ENCODE measurements around the gene NRXN3. TPM values are rescaled to one million over a fixed set of nuclear protein-coding genes. Genes with fewer than 3 reads are reported as not detected.

The NRXN3 gene
- total and polyA plus RNA-seq, 2 of the 13 experiments (the other 11 are each of a cell fraction or from before 2014, with no cell fraction given): 0.03 TPM; not detected in 1

GRCh38 chr14:79906994-79907393, 1736.8 kb downstream of the NRXN3 start:
- ChIA-PET POLR2A (no interaction called here), CTCF (ENCODE audit: low intra/inter-chr PET ratio, low total read pairs) (no interaction called here)
- in situ Hi-C loops (cut with HindIII; ENCODE audit: extremely low pct_ligation_motif_present, low pct_unique_long_range_greater_than_20kb) (no loop called here), intact Hi-C loops (cut with micrococcal nuclease; ENCODE audit: unreplicated experiment) (no loop called here)
- no peak for FAIRE-seq
- H2AFZ ChIP-seq (ENCODE audit: low read length): no peak overlapping the region
- H3K4me3 ChIP-seq (replicated peaks in 1 of 3; ENCODE audit: insufficient read depth in 1 of 3, low read depth in 2 of 3, low read length in 3 of 3): no peak overlapping the region
- no peaks in the 10 kb centered on the region for H4K20me1 ChIP-seq (ENCODE audit: insufficient read depth, low read length)
- no peak overlapping the region for H3K9ac ChIP-seq (ENCODE audit: insufficient read depth, low read depth, low read length)
- H3K79me2 ChIP-seq (ENCODE audit: insufficient read depth, low read length): no peaks in the 10 kb centered on the region
- H3K27me3 ChIP-seq (ENCODE audit: control insufficient read depth in 1 of 2, insufficient read depth in 2 of 2, low read length in 2 of 2): no peaks in the 10 kb centered on the region
- WGBS (ENCODE audit: low lambda C conversion rate): 0% methylated on average over 1 of the region's 1 CpG
- TF ChIP-seq NFIB (CRISPR knock-in tag; IDR thresholded peaks at IDR 0.05; ENCODE audit: borderline replicate concordance) (no peak), CREBL2 (CRISPR knock-in tag; IDR thresholded peaks at IDR 0.05; ENCODE audit: borderline replicate concordance) (no peak), POLR2AphosphoS5 (IDR thresholded peaks at IDR 0.05; ENCODE audit: low read depth, low read length) (no peak), DNMT3B (CRISPR knock-in tag; conservative IDR thresholded peaks at IDR 0.05) (no peak)
- peaks cover 84% of the 10 kb centered on the region for H3K9me3 ChIP-seq (ENCODE audit: low read length)
- H3K4me1 ChIP-seq (ENCODE audit: insufficient read depth, low read length): no peaks in the 10 kb centered on the region
- ATAC-seq: no peak
- no peak for DNase-seq (ENCODE audit: low spot score)
- H3K36me3 ChIP-seq (replicated peaks in 1 of 2; ENCODE audit: control insufficient read depth in 1 of 2, insufficient read depth in 2 of 2, low read length in 2 of 2): no peaks in the 10 kb centered on the region
- BruUV-seq (replicated peaks): no TSS peak
- no peak overlapping the region for H3K27ac ChIP-seq (ENCODE audit: extremely low read length, insufficient read depth, low read length)
- H3K4me2 ChIP-seq (ENCODE audit: low read depth, low read length): no peak overlapping the region

DNA sequence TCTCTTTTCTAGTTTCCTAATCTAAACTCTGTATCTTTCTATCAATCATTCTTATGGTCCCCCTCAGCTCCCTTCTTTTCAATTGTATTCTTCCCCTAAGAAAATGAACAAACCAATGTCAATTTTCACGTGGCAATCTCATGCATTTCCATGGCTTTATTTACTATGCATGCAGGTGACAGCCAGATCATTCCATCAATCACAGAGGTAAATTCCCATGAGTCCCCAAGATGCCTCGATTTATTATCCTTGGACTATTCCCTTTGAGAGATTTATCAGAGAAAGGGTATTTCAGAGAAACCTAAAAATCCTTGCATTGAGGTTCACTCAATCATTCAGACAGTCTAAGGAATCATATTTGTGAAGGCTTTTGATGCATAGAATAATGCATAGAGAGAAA, 1739.9 kb downstream of the NRXN3 start:
- no peak overlapping the region for H3K9ac ChIP-seq (ENCODE audit: insufficient read depth, low read depth, low read length)
- H3K36me3 ChIP-seq (replicated peaks in 1 of 2; ENCODE audit: control insufficient read depth in 1 of 2, insufficient read depth in 2 of 2, low read length in 2 of 2): no peaks in the 10 kb centered on the region
- H3K27me3 ChIP-seq (ENCODE audit: control insufficient read depth in 1 of 2, insufficient read depth in 2 of 2, low read length in 2 of 2): no peaks in the 10 kb centered on the region
- H3K4me3 ChIP-seq (replicated peaks in 1 of 3; ENCODE audit: insufficient read depth in 1 of 3, low read depth in 2 of 3, low read length in 3 of 3): no peak overlapping the region
- H2AFZ ChIP-seq (ENCODE audit: low read length): no peak overlapping the region
- peaks cover 89% of the 10 kb centered on the region for H3K9me3 ChIP-seq (ENCODE audit: low read length)
- BruUV-seq (replicated peaks): no TSS peak
- ChIA-PET CTCF (ENCODE audit: low intra/inter-chr PET ratio, low total read pairs) (no interaction called here), POLR2A (no interaction called here)
- intact Hi-C loops (cut with micrococcal nuclease; ENCODE audit: unreplicated experiment) (no loop called here), in situ Hi-C loops (cut with HindIII; ENCODE audit: extremely low pct_ligation_motif_present, low pct_unique_long_range_greater_than_20kb) (no loop called here)
- H3K4me1 ChIP-seq (ENCODE audit: insufficient read depth, low read length): no peaks in the 10 kb centered on the region
- DNase-seq (ENCODE audit: low spot score) (no peak), ATAC-seq (no peak), FAIRE-seq (no peak)
- 4% methylated on average over 2 of the region's 2 CpGs for WGBS (ENCODE audit: low lambda C conversion rate)
- H3K4me2 ChIP-seq (ENCODE audit: low read depth, low read length): no peak overlapping the region
- no peak overlapping the region for H3K27ac ChIP-seq (ENCODE audit: extremely low read length, insufficient read depth, low read length)
- TF ChIP-seq THAP11 (CRISPR knock-in tag; IDR thresholded peaks at IDR 0.05) (no peak), YEATS2 (CRISPR knock-in tag; IDR thresholded peaks at IDR 0.05; ENCODE audit: borderline replicate concordance) (no peak), MBNL3 (CRISPR knock-in tag; conservative IDR thresholded peaks at IDR 0.05) (no peak), SSRP1 (CRISPR knock-in tag; IDR thresholded peaks at IDR 0.05) (no peak), ATF7 (IDR thresholded peaks at IDR 0.05) (no peak), ATF7 (CRISPR knock-in tag; IDR thresholded peaks at IDR 0.05) (no peak), ZNF724P (CRISPR knock-in tag; IDR thresholded peaks at IDR 0.05; ENCODE audit: borderline replicate concordance) (no peak), ZNF678 (CRISPR knock-in tag; IDR thresholded peaks at IDR 0.05) (no peak), ZNF768 (CRISPR knock-in tag; IDR thresholded peaks at IDR 0.05) (no peak), RFX3 (CRISPR knock-in tag; IDR thresholded peaks at IDR 0.05) (no peak)
- TF ChIP-seq, protein P1, sequence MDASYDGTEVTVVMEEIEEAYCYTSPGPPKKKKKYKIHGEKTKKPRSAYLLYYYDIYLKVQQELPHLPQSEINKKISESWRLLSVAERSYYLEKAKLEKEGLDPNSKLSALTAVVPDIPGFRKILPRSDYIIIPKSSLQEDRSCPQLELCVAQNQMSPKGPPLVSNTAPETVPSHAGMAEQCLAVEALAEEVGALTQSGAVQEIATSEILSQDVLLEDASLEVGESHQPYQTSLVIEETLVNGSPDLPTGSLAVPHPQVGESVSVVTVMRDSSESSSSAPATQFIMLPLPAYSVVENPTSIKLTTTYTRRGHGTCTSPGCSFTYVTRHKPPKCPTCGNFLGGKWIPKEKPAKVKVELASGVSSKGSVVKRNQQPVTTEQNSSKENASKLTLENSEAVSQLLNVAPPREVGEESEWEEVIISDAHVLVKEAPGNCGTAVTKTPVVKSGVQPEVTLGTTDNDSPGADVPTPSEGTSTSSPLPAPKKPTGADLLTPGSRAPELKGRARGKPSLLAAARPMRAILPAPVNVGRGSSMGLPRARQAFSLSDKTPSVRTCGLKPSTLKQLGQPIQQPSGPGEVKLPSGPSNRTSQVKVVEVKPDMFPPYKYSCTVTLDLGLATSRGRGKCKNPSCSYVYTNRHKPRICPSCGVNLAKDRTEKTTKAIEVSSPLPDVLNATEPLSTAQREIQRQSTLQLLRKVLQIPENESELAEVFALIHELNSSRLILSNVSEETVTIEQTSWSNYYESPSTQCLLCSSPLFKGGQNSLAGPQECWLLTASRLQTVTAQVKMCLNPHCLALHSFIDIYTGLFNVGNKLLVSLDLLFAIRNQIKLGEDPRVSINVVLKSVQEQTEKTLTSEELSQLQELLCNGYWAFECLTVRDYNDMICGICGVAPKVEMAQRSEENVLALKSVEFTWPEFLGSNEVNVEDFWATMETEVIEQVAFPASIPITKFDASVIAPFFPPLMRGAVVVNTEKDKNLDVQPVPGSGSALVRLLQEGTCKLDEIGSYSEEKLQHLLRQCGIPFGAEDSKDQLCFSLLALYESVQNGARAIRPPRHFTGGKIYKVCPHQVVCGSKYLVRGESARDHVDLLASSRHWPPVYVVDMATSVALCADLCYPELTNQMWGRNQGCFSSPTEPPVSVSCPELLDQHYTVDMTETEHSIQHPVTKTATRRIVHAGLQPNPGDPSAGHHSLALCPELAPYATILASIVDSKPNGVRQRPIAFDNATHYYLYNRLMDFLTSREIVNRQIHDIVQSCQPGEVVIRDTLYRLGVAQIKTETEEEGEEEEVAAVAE (CRISPR knock-in tag; IDR thresholded peaks at IDR 0.05; ENCODE audit: borderline replicate concordance): no peak
- TF ChIP-seq, protein P2, sequence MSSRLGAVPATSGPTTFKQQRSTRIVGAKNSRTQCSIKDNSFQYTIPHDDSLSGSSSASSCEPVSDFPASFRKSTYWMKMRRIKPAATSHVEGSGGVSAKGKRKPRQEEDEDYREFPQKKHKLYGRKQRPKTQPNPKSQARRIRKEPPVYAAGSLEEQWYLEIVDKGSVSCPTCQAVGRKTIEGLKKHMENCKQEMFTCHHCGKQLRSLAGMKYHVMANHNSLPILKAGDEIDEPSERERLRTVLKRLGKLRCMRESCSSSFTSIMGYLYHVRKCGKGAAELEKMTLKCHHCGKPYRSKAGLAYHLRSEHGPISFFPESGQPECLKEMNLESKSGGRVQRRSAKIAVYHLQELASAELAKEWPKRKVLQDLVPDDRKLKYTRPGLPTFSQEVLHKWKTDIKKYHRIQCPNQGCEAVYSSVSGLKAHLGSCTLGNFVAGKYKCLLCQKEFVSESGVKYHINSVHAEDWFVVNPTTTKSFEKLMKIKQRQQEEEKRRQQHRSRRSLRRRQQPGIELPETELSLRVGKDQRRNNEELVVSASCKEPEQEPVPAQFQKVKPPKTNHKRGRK (CRISPR knock-in tag; IDR thresholded peaks at IDR 0.05): no peak
- no peaks in the 10 kb centered on the region for H3K79me2 ChIP-seq (ENCODE audit: insufficient read depth, low read length)
- no peaks in the 10 kb centered on the region for H4K20me1 ChIP-seq (ENCODE audit: insufficient read depth, low read length)

Data from HepG2 (cell line).